ENCODE results near the gene ELP2.

The ELP2 gene

GRCh38 chr18:36189486-36189885 lies 59.8 kb downstream of the ELP2 start:
- Histone ChIP-seq H3K4me1 (ENCODE audit: control insufficient read depth, insufficient read depth, low read length) (no peaks in the 10 kb centered on the region), H3K27ac (ENCODE audit: extremely low read depth, low read depth, low read length) (no peak overlapping the region), H3K4me3 (ENCODE audit: low read depth, low read length) (no peak overlapping the region), H3K36me3 (ENCODE audit: control insufficient read depth in 2 of 2, insufficient read depth in 1 of 2, low read length in 2 of 2) (no peaks in the 10 kb centered on the region), H3K9me3 (ENCODE audit: control insufficient read depth, insufficient read depth, low read depth, low read length) (no peaks in the 10 kb centered on the region)
- ChIA-PET POLR2A (no interaction called here), CTCF (no interaction called here)
- TF ChIP-seq ZNF239 (tag by site-specific recombination; IDR thresholded peaks at IDR 0.05) (no peak), KLF9 (tag by site-specific recombination; IDR thresholded peaks at IDR 0.05; ENCODE audit: low read depth) (no peak), ZNF398 (tag by site-specific recombination; IDR thresholded peaks at IDR 0.05) (no peak), SETDB1 (IDR thresholded peaks at IDR 0.05; ENCODE audit: insufficient read length, low read length) (no peak), ZNF596 (tag by site-specific recombination; IDR thresholded peaks at IDR 0.05) (no peak), ZNF175 (tag by site-specific recombination; IDR thresholded peaks at IDR 0.05) (no peak), ZFP41 (tag by site-specific recombination; IDR thresholded peaks at IDR 0.05; ENCODE audit: borderline replicate concordance) (no peak), ZNF184 (tag by site-specific recombination; IDR thresholded peaks at IDR 0.05) (no peak), ZNF48 (tag by site-specific recombination; IDR thresholded peaks at IDR 0.05) (no peak), ZFP37 (tag by site-specific recombination; IDR thresholded peaks at IDR 0.05) (no peak), ZNF488 (tag by site-specific recombination; IDR thresholded peaks at IDR 0.05) (no peak), ZNF473 (tag by site-specific recombination; IDR thresholded peaks at IDR 0.05) (no peak), ZNF114 (tag by site-specific recombination; IDR thresholded peaks at IDR 0.05) (no peak), ZNF157 (tag by site-specific recombination; IDR thresholded peaks at IDR 0.05) (no peak), HIC1 (tag by site-specific recombination; IDR thresholded peaks at IDR 0.05) (no peak), HOXD13 (CRISPR knock-in tag; IDR thresholded peaks at IDR 0.05; ENCODE audit: borderline replicate concordance) (no peak)
- TF ChIP-seq, protein P1, sequence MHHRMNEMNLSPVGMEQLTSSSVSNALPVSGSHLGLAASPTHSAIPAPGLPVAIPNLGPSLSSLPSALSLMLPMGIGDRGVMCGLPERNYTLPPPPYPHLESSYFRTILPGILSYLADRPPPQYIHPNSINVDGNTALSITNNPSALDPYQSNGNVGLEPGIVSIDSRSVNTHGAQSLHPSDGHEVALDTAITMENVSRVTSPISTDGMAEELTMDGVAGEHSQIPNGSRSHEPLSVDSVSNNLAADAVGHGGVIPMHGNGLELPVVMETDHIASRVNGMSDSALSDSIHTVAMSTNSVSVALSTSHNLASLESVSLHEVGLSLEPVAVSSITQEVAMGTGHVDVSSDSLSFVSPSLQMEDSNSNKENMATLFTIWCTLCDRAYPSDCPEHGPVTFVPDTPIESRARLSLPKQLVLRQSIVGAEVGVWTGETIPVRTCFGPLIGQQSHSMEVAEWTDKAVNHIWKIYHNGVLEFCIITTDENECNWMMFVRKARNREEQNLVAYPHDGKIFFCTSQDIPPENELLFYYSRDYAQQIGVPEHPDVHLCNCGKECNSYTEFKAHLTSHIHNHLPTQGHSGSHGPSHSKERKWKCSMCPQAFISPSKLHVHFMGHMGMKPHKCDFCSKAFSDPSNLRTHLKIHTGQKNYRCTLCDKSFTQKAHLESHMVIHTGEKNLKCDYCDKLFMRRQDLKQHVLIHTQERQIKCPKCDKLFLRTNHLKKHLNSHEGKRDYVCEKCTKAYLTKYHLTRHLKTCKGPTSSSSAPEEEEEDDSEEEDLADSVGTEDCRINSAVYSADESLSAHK (tag by site-specific recombination; IDR thresholded peaks at IDR 0.05) = no peak
- TF ChIP-seq, protein P2, sequence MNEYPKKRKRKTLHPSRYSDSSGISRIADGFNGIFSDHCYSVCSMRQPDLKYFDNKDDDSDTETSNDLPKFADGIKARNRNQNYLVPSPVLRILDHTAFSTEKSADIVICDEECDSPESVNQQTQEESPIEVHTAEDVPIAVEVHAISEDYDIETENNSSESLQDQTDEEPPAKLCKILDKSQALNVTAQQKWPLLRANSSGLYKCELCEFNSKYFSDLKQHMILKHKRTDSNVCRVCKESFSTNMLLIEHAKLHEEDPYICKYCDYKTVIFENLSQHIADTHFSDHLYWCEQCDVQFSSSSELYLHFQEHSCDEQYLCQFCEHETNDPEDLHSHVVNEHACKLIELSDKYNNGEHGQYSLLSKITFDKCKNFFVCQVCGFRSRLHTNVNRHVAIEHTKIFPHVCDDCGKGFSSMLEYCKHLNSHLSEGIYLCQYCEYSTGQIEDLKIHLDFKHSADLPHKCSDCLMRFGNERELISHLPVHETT (tag by site-specific recombination; IDR thresholded peaks at IDR 0.05) = no peak

DNA sequence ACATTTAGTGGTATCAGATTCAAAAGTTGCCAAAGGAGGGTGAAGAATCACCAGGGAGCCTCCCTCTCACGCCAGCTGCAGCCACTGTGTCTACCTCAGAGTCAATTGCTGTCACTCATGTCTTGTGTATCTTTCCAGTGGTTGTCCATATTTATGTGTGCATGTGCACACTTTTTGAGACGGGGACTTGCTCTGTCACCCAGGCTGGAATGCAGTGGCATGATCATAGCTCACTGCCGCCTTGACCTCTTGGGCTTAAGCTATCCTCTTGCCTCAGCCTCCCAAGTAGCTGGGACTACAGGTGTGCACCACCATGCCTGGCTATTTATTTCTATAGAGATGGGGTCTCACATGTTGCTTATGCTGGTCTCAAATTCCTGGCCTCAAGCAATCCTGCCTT lies 61.6 kb downstream of the ELP2 start:
- ChIA-PET CTCF (no interaction called here), POLR2A (no interaction called here)
- Histone ChIP-seq H3K27ac (ENCODE audit: extremely low read depth, low read depth, low read length) (no peak overlapping the region), H3K4me1 (ENCODE audit: control insufficient read depth, insufficient read depth, low read length) (no peaks in the 10 kb centered on the region), H3K9me3 (ENCODE audit: control insufficient read depth, insufficient read depth, low read depth, low read length) (no peaks in the 10 kb centered on the region), H3K36me3 (ENCODE audit: control insufficient read depth in 2 of 2, insufficient read depth in 1 of 2, low read length in 2 of 2) (no peaks in the 10 kb centered on the region), H3K4me3 (ENCODE audit: low read depth, low read length) (no peak overlapping the region)
- TF ChIP-seq ZNF202 (tag by site-specific recombination; IDR thresholded peaks at IDR 0.05; ENCODE audit: borderline replicate concordance) (no peak), ZNF2 (tag by site-specific recombination; IDR thresholded peaks at IDR 0.05) (no peak), TRIM28 (IDR thresholded peaks at IDR 0.05; ENCODE audit: borderline replicate concordance, low read length) (no peak), ZNF391 (tag by site-specific recombination; IDR thresholded peaks at IDR 0.05; ENCODE audit: borderline replicate concordance, low read depth) (no peak), KLF9 (tag by site-specific recombination; IDR thresholded peaks at IDR 0.05; ENCODE audit: low read depth) (no peak), ZNF747 (tag by site-specific recombination; IDR thresholded peaks at IDR 0.05) (no peak), ZNF549 (tag by site-specific recombination; IDR thresholded peaks at IDR 0.05) (no peak), ZNF837 (tag by site-specific recombination; IDR thresholded peaks at IDR 0.05) (no peak), ZNF560 (tag by site-specific recombination; IDR thresholded peaks at IDR 0.05; ENCODE audit: borderline replicate concordance) (no peak)
- TF ChIP-seq, protein P3, sequence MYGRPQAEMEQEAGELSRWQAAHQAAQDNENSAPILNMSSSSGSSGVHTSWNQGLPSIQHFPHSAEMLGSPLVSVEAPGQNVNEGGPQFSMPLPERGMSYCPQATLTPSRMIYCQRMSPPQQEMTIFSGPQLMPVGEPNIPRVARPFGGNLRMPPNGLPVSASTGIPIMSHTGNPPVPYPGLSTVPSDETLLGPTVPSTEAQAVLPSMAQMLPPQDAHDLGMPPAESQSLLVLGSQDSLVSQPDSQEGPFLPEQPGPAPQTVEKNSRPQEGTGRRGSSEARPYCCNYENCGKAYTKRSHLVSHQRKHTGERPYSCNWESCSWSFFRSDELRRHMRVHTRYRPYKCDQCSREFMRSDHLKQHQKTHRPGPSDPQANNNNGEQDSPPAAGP (tag by site-specific recombination; IDR thresholded peaks at IDR 0.05) = no peak
